Measurements from ENCODE around the gene EPHB1.
A peak's percentile ranks its signal among the peaks of the same experiment; 100 is the strongest.

EPHB1 gene

GRCh38 chr3:135133905-135134683 is 339.0 kb downstream of the EPHB1 start:
- DNase-seq = no peak
- peak overlapping the region; percentile 78 for H3K27ac ChIP-seq
- H3K4me3 ChIP-seq (ENCODE audit: low read depth, low read length) = no peak overlapping the region
- no peaks in the 10 kb centered on the region for H3K9me3 ChIP-seq (ENCODE audit: severe bottlenecking)
- TF ChIP-seq CTCF (IDR thresholded peaks at IDR 0.05; ENCODE audit: low read depth, low read length) = no peak
- no peaks in the 10 kb centered on the region for H3K27me3 ChIP-seq (ENCODE audit: insufficient read depth, low read depth, severe bottlenecking)
- H3K36me3 ChIP-seq = no peaks in the 10 kb centered on the region

GRCh38 chr3:135134684-135135075 is 339.6 kb downstream of the EPHB1 start:
- no peak for TF ChIP-seq CTCF (IDR thresholded peaks at IDR 0.05; ENCODE audit: low read depth, low read length)

GRCh38 chr3:135135445-135135844 is 340.4 kb downstream of the EPHB1 start:
- no peaks in the 10 kb centered on the region for H3K36me3 ChIP-seq
- H3K27me3 ChIP-seq (ENCODE audit: insufficient read depth, low read depth, severe bottlenecking) = no peaks in the 10 kb centered on the region
- H3K27ac ChIP-seq = peak overlapping the region; percentile 78
- DNase-seq = peak; percentile 67
- H3K4me3 ChIP-seq (ENCODE audit: low read depth, low read length) = no peak overlapping the region
- TF ChIP-seq CTCF (IDR thresholded peaks at IDR 0.05; ENCODE audit: low read depth, low read length) = no peak
- no peaks in the 10 kb centered on the region for H3K9me3 ChIP-seq (ENCODE audit: severe bottlenecking)

More at GRCh38 chr3:135134684-135135075, 339.6 kb downstream of the EPHB1 start:
- H3K36me3 ChIP-seq = no peaks in the 10 kb centered on the region
- H3K9me3 ChIP-seq (ENCODE audit: severe bottlenecking) = no peaks in the 10 kb centered on the region
- DNase-seq = no peak
- H3K27ac ChIP-seq = peak overlapping the region; percentile 78
- no peak overlapping the region for H3K4me3 ChIP-seq (ENCODE audit: low read depth, low read length)
- no peaks in the 10 kb centered on the region for H3K27me3 ChIP-seq (ENCODE audit: insufficient read depth, low read depth, severe bottlenecking)

GRCh38 chr3:135136361-135137100 is 341.5 kb downstream of the EPHB1 start:
- H3K36me3 ChIP-seq = no peaks in the 10 kb centered on the region
- H3K4me3 ChIP-seq (ENCODE audit: low read depth, low read length) = no peak overlapping the region
- no peaks in the 10 kb centered on the region for H3K27me3 ChIP-seq (ENCODE audit: insufficient read depth, low read depth, severe bottlenecking)
- peak overlapping the region; percentile 78 for H3K27ac ChIP-seq
- DNase-seq = peak; percentile 63
- no peak for TF ChIP-seq CTCF (IDR thresholded peaks at IDR 0.05; ENCODE audit: low read depth, low read length)
- no peaks in the 10 kb centered on the region for H3K9me3 ChIP-seq (ENCODE audit: severe bottlenecking)

- TF ChIP-seq CTCF (IDR thresholded peaks at IDR 0.05; ENCODE audit: low read depth, low read length) = no peak
- Histone ChIP-seq H3K4me3 (ENCODE audit: low read depth, low read length) (no peak overlapping the region), H3K27ac (peak overlapping the region; percentile 78), H3K9me3 (ENCODE audit: severe bottlenecking) (no peaks in the 10 kb centered on the region), H3K27me3 (ENCODE audit: insufficient read depth, low read depth, severe bottlenecking) (no peaks in the 10 kb centered on the region), H3K36me3 (no peaks in the 10 kb centered on the region)
- no peak for DNase-seq
Observed at GRCh38 chr3:135137296-135137695, 342.2 kb downstream of the EPHB1 start.

All from WERI-Rb-1 (cell line).